Epithelial cell of proximal tubule (primary cell): Measurements from ENCODE around the gene TCEAL1. TPM values are rescaled to one million over a fixed set of nuclear protein-coding genes. Genes with fewer than 3 reads are reported as not detected.
"Not testable (repeated sequence)": the region's sequence is repeated elsewhere in the genome, so short reads cannot be mapped to it uniquely, and the experiment has no call there.

Experiments
- DNase-seq: peaks from one replicate; pipeline ENCODE4 v3.0.0-alpha.2; 2011; ENCODE audit warnings: low read depth
- H3K4me3 ChIP-seq: 2 replicates; pipeline ENCODE4 v1.5.1; 2011; ENCODE audit warnings: low read depth, mild to moderate bottlenecking, low read length
- total RNA-seq: library from RNA; depleted of rRNA; stranded (reverse); fragments of >200 nt; gene quantifications from 2 replicates; pipeline ENCODE4 v1.2.3, GENCODE V29; 2015
- TF ChIP-seq, protein P1 (sequence below): conservative IDR thresholded peaks from 2 replicates; pipeline ENCODE4 v1.5.1; 2012; ENCODE audit warnings: low read depth, mild to moderate bottlenecking, low read length

The TCEAL1 gene
- total RNA-seq = 17.5 and 19.6 TPM in 2 replicates

- no peak for DNase-seq
- peak within 1 kb of the TSS; percentile 70 for H3K4me3 ChIP-seq
- TF ChIP-seq, protein P1, sequence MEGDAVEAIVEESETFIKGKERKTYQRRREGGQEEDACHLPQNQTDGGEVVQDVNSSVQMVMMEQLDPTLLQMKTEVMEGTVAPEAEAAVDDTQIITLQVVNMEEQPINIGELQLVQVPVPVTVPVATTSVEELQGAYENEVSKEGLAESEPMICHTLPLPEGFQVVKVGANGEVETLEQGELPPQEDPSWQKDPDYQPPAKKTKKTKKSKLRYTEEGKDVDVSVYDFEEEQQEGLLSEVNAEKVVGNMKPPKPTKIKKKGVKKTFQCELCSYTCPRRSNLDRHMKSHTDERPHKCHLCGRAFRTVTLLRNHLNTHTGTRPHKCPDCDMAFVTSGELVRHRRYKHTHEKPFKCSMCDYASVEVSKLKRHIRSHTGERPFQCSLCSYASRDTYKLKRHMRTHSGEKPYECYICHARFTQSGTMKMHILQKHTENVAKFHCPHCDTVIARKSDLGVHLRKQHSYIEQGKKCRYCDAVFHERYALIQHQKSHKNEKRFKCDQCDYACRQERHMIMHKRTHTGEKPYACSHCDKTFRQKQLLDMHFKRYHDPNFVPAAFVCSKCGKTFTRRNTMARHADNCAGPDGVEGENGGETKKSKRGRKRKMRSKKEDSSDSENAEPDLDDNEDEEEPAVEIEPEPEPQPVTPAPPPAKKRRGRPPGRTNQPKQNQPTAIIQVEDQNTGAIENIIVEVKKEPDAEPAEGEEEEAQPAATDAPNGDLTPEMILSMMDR = no peak
These were observed at the start of gene TCEAL1 for GRCh38 chrX:103628386-103629317. TCEAL1 (plus strand) TSS chrX:103628975; CDS start chrX:103629917, 942 bp downstream.

DNA sequence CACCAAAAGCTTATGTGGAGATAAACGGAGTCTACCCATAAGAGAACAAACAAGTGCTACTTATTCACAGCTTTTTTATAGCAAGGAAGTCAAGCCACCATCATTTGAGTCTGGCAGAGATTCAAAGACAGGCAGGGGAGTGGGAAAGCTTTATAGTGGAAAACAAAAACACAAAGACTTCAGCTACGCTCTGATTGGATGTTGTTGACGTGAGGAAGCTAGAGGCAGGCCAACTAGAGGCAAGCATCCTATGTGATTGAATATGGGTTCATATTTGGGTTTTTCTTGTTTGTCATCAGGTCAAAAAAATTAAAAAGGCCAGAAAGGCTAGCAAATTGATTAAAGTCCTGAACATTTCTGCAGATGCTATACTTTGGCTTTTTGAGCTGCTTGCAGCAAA, 44.2 kb upstream of the TCEAL1 start:
- no peak for DNase-seq
- TF ChIP-seq, protein P1 = no peak
- no peak overlapping the region for H3K4me3 ChIP-seq

- TF ChIP-seq, protein P1 = no peak
- no peak for DNase-seq
- H3K4me3 ChIP-seq = peak within 1 kb of the TSS; percentile 81
These were observed 43.1 kb upstream of the TCEAL1 start, which contains the start of gene TCEAL4 for GRCh38 chrX:103585411-103586313. TCEAL4 (plus strand) TSS chrX:103585515; CDS start chrX:103586676, 1,161 bp downstream.

GRCh38 chrX:103586314-103586646, 42.5 kb upstream of the TCEAL1 start:
- no peak for DNase-seq
- peak overlapping the region; percentile 81 for H3K4me3 ChIP-seq
- TF ChIP-seq, protein P1 = no peak

- H3K4me3 ChIP-seq = peak overlapping the region; percentile 81
- TF ChIP-seq, protein P1 = no peak
These were observed 42.1 kb upstream of the TCEAL1 start for GRCh38 chrX:103586659-103587058.

DNA sequence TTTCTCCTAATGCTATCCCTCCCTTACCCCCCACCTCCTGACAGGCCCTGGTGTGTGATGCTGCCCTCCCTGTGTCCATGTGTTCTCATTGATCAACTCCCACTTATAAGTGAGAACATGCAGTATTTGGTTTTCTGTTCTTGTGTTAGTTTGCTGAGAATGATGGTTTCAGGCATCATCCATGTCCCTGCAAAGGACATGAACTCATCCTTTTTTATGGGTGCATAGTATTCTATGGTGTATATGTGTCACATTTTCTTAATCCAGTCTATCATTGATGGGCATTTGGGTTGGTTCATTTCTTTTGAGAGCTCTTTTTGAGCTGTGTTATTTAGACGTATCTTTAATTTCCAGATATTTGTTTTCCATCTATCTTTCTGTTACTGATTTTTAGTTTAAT, 36.5 kb upstream of the TCEAL1 start:
- DNase-seq, H3K4me3 ChIP-seq: not testable (repeated sequence)

More at GRCh38 chrX:103586659-103587058, 42.1 kb upstream of the TCEAL1 start:
- no peak for DNase-seq

- not testable (repeated sequence) for H3K4me3 ChIP-seq, DNase-seq
These were observed 33.6 kb upstream of the TCEAL1 start for GRCh38 chrX:103595202-103595601.
